NCI-H2196 (cell line): Measurements from ENCODE around the gene ZNF280B.

Source experiments
- DNase-seq: peaks from one replicate; lab custom pipeline; 2025; ENCODE audit not compliant: unreplicated experiment; lab: John Stamatoyannopoulos, UW

The ZNF280B gene

GRCh38 chr22:22440188-22440587, 68.4 kb downstream of the ZNF280B start:
- no peak for DNase-seq
